HEK293 (cell line): Measurements from ENCODE around the gene CEBPG.

Experiments
- CTCF ChIA-PET: fragments of 350-600 bp; formaldehyde crosslinking; extraction: SDS; loops from one replicate; lab custom pipeline; 2021; ENCODE audit warnings: antibody characterized with exemption; lab: Yijun Ruan, JAX
- POLR2A ChIA-PET: fragments of 300-600 bp; formaldehyde crosslinking; extraction: SDS; loops from one replicate; lab custom pipeline; 2020; ENCODE audit warnings: antibody characterized with exemption, inconsistent platforms; lab: Yijun Ruan, JAX
- H3K27ac ChIP-seq: fragments of 200-500 bp; sonication (Bioruptor generic); 2 replicates; pipeline ENCODE4 v1.5.1; 2014; ENCODE audit warnings: low read depth, low read length, control low read depth, inconsistent platforms; ENCODE audit errors: extremely low read depth
- H3K36me3 ChIP-seq, 2 experiments: fragments of 200-500 bp in 1 of 2; sonication (Bioruptor generic) in 1 of 2; 1 replicate in 1 of 2; 2 replicates in 1 of 2; pipeline ENCODE4 v1.5.1; 2014 to 2017; ENCODE audit warnings: inconsistent platforms in 2 of 2, low read length in 2 of 2; ENCODE audit not compliant: control insufficient read depth in 2 of 2, insufficient read depth in 1 of 2
- H3K4me1 ChIP-seq: fragments of 200-500 bp; sonication (Bioruptor generic); 2 replicates; pipeline ENCODE4 v1.5.1; 2014; ENCODE audit warnings: mild to moderate bottlenecking, low read length, inconsistent platforms; ENCODE audit not compliant: control insufficient read depth, insufficient read depth
- H3K4me3 ChIP-seq: 2 replicates; pipeline ENCODE4 v1.5.1; 2011; ENCODE audit warnings: low read depth, mild to moderate bottlenecking, control low read depth, low read length, moderate library complexity
- H3K9me3 ChIP-seq: fragments of 200-500 bp; sonication (Bioruptor generic); 2 replicates; pipeline ENCODE4 v1.5.1; 2014; ENCODE audit warnings: low read depth, low read length, inconsistent platforms; ENCODE audit not compliant: control insufficient read depth, insufficient read depth
- BCL11B ChIP-seq: fragments of 450-650 bp; formaldehyde crosslinking; IDR thresholded peaks from 2 replicates; pipeline ENCODE4 v1.5.1; 2016; ENCODE audit warnings: low read depth, missing biosample characterization, missing genetic modification characterization
- EGR2 ChIP-seq: fragments of 450-650 bp; formaldehyde crosslinking; IDR thresholded peaks from 2 replicates; pipeline ENCODE4 v1.5.1; 2016; ENCODE audit warnings: low read depth, missing biosample characterization, missing genetic modification characterization
- KLF1 ChIP-seq: fragments of 450-650 bp; formaldehyde crosslinking; IDR thresholded peaks from 2 replicates; pipeline ENCODE4 v1.5.1; 2016; ENCODE audit warnings: missing biosample characterization, missing genetic modification characterization
- KLF9 ChIP-seq: fragments of 450-650 bp; formaldehyde crosslinking; IDR thresholded peaks from 2 replicates; pipeline ENCODE4 v1.5.1; 2016; ENCODE audit warnings: missing biosample characterization, missing genetic modification characterization, low read depth
- ZFHX2 ChIP-seq: fragments of 450-650 bp; formaldehyde crosslinking; conservative IDR thresholded peaks from 2 replicates; pipeline ENCODE4 v1.5.1; 2016; ENCODE audit warnings: missing biosample characterization, missing genetic modification characterization
- ZFP69B ChIP-seq: fragments of 450-650 bp; formaldehyde crosslinking; IDR thresholded peaks from 2 replicates; pipeline ENCODE4 v1.5.1; 2016; ENCODE audit warnings: missing biosample characterization, missing genetic modification characterization
- ZIC2 ChIP-seq: fragments of 450-650 bp; formaldehyde crosslinking; IDR thresholded peaks from 2 replicates; pipeline ENCODE4 v1.5.1; 2016; ENCODE audit warnings: missing biosample characterization, missing genetic modification characterization
- ZNF174 ChIP-seq: fragments of 450-650 bp; formaldehyde crosslinking; IDR thresholded peaks from 2 replicates; pipeline ENCODE4 v1.5.0; 2017; ENCODE audit warnings: missing biosample characterization, mild to moderate bottlenecking, missing genetic modification characterization
- ZNF184 ChIP-seq: fragments of 450-650 bp; IDR thresholded peaks from 2 replicates; pipeline ENCODE4 v1.5.1; 2018; ENCODE audit warnings: missing biosample characterization, mild to moderate bottlenecking, missing genetic modification characterization
- ZNF19 ChIP-seq: fragments of 450-650 bp; formaldehyde crosslinking; IDR thresholded peaks from 2 replicates; pipeline ENCODE4; 2016; ENCODE audit warnings: missing biosample characterization, missing genetic modification characterization, low read depth
- ZNF202 ChIP-seq: fragments of 450-650 bp; formaldehyde crosslinking; IDR thresholded peaks from 2 replicates; pipeline ENCODE4 v1.5.1; 2016; ENCODE audit warnings: missing biosample characterization, missing genetic modification characterization, borderline replicate concordance
- ZNF248 ChIP-seq: fragments of 450-650 bp; formaldehyde crosslinking; IDR thresholded peaks from 2 replicates; pipeline ENCODE4 v1.5.1; 2017; ENCODE audit warnings: missing biosample characterization, missing genetic modification characterization
- ZNF292 ChIP-seq: fragments of 450-650 bp; formaldehyde crosslinking; IDR thresholded peaks from 2 replicates; pipeline ENCODE4 v1.5.1; 2016; ENCODE audit warnings: low read depth, missing biosample characterization, missing genetic modification characterization, borderline replicate concordance
- ZNF521 ChIP-seq: fragments of 450-650 bp; formaldehyde crosslinking; IDR thresholded peaks from 2 replicates; pipeline ENCODE4 v1.5.1; 2017; ENCODE audit warnings: missing biosample characterization, mild to moderate bottlenecking, missing genetic modification characterization
- ZNF530 ChIP-seq: fragments of 450-650 bp; formaldehyde crosslinking; IDR thresholded peaks from 2 replicates; pipeline ENCODE4 v1.5.1; 2016; ENCODE audit warnings: low read depth, missing biosample characterization, missing genetic modification characterization
- ZNF555 ChIP-seq: fragments of 450-650 bp; formaldehyde crosslinking; conservative IDR thresholded peaks from 2 replicates; pipeline ENCODE4 v1.5.1; 2017; ENCODE audit warnings: missing biosample characterization, mild to moderate bottlenecking, missing genetic modification characterization, inconsistent platforms
- ZNF747 ChIP-seq: fragments of 450-650 bp; formaldehyde crosslinking; IDR thresholded peaks from 2 replicates; pipeline ENCODE4 v1.5.1; 2016; ENCODE audit warnings: missing biosample characterization, missing genetic modification characterization
- TF ChIP-seq, protein P1 (sequence below): fragments of 450-650 bp; formaldehyde crosslinking; IDR thresholded peaks from 2 replicates; pipeline ENCODE4 v1.5.1; 2016; ENCODE audit warnings: missing biosample characterization, missing genetic modification characterization
- TF ChIP-seq, protein P2 (sequence below): fragments of 450-650 bp; formaldehyde crosslinking; conservative IDR thresholded peaks from 2 replicates; pipeline ENCODE4 v1.5.1; 2016; ENCODE audit warnings: low read depth, missing biosample characterization, missing genetic modification characterization
- TF ChIP-seq, protein P3 (sequence below): fragments of 450-650 bp; formaldehyde crosslinking; IDR thresholded peaks from 2 replicates; pipeline ENCODE4 v1.5.1; 2016; ENCODE audit warnings: missing biosample characterization, missing genetic modification characterization

The CEBPG gene

DNA sequence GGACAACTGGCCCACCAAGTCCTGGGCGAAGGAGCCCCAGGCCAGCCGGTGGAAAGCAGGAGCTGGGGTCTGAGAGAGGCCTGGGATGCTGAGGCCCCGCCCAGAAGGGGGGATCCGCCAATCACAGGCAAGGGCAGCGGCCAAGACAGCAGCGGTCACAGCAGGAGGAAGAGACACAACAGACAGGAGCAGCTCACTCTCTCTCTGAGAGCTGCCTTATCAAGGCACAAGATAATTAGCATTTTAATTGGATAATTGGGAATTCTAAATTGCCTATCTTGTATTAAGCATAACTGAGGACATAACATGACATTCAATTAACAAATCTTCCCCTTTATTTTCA lies 46.2 kb downstream of the CEBPG start:
- H3K27ac ChIP-seq: no peak overlapping the region
- ChIA-PET CTCF (interaction anchor here (0.7 to 16.3 kb wide), 12 partner anchors 11 to 677 kb away, joined by 3 to 272 read pairs (median 6); no protein-coding TSS in a partner anchor), POLR2A (no interaction called here)
- no peak overlapping the region for H3K4me3 ChIP-seq
- no peaks in the 10 kb centered on the region; a peak in 1 of 3 replicates for H3K36me3 ChIP-seq
- H3K9me3 ChIP-seq: no peaks in the 10 kb centered on the region
- peak; percentile 17; the same call in 1 of the 2 replicates for TF ChIP-seq ZIC2 (tag by site-specific recombination)
- TF ChIP-seq ZNF202 (tag by site-specific recombination): no peak
- H3K4me1 ChIP-seq: peaks cover 7% of the 10 kb centered on the region

DNA sequence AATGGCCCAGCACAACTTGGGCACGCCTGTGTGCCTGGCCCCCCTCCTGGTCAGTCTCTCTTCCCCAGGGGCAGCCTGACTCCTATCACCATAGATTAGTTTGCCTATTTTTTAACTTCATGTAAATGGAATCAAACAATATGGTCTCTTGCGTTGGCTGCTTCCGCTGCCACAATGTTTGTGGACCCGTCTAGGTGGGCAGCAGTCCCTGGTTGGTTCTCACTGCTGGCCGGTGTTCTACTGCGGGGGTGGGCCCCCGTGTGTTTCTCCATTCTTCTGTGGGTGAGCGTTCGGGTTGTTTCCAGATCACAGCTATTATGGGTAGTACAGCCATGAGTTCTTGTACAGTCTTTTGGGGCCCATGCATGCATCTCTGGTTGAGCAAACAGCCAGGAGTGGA lies 47.3 kb downstream of the CEBPG start:
- POLR2A ChIA-PET: no interaction called here
- no peaks in the 10 kb centered on the region for H3K9me3 ChIP-seq
- CTCF ChIA-PET: interaction anchor here (0.6 to 16.3 kb wide), 9 partner anchors 9 to 357 kb away, joined by 3 to 272 read pairs (median 6); no protein-coding TSS in a partner anchor
- no peak overlapping the region for H3K27ac ChIP-seq
- H3K4me3 ChIP-seq: no peak overlapping the region
- TF ChIP-seq ZNF747 (tag by site-specific recombination) (no peak), ZNF530 (tag by site-specific recombination) (no peak), ZNF174 (no peak), KLF1 (tag by site-specific recombination) (no peak), ZNF521 (tag by site-specific recombination) (no peak), ZFP69B (no peak), ZNF184 (tag by site-specific recombination) (no peak), ZNF292 (no peak), EGR2 (no peak), ZFHX2 (tag by site-specific recombination) (no peak), ZNF248 (tag by site-specific recombination) (no peak), ZNF555 (no peak), KLF9 (tag by site-specific recombination) (no peak), BCL11B (tag by site-specific recombination) (no peak), ZNF19 (no peak)
- TF ChIP-seq, protein P1, sequence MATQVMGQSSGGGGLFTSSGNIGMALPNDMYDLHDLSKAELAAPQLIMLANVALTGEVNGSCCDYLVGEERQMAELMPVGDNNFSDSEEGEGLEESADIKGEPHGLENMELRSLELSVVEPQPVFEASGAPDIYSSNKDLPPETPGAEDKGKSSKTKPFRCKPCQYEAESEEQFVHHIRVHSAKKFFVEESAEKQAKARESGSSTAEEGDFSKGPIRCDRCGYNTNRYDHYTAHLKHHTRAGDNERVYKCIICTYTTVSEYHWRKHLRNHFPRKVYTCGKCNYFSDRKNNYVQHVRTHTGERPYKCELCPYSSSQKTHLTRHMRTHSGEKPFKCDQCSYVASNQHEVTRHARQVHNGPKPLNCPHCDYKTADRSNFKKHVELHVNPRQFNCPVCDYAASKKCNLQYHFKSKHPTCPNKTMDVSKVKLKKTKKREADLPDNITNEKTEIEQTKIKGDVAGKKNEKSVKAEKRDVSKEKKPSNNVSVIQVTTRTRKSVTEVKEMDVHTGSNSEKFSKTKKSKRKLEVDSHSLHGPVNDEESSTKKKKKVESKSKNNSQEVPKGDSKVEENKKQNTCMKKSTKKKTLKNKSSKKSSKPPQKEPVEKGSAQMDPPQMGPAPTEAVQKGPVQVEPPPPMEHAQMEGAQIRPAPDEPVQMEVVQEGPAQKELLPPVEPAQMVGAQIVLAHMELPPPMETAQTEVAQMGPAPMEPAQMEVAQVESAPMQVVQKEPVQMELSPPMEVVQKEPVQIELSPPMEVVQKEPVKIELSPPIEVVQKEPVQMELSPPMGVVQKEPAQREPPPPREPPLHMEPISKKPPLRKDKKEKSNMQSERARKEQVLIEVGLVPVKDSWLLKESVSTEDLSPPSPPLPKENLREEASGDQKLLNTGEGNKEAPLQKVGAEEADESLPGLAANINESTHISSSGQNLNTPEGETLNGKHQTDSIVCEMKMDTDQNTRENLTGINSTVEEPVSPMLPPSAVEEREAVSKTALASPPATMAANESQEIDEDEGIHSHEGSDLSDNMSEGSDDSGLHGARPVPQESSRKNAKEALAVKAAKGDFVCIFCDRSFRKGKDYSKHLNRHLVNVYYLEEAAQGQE: no peak
- TF ChIP-seq, protein P2, sequence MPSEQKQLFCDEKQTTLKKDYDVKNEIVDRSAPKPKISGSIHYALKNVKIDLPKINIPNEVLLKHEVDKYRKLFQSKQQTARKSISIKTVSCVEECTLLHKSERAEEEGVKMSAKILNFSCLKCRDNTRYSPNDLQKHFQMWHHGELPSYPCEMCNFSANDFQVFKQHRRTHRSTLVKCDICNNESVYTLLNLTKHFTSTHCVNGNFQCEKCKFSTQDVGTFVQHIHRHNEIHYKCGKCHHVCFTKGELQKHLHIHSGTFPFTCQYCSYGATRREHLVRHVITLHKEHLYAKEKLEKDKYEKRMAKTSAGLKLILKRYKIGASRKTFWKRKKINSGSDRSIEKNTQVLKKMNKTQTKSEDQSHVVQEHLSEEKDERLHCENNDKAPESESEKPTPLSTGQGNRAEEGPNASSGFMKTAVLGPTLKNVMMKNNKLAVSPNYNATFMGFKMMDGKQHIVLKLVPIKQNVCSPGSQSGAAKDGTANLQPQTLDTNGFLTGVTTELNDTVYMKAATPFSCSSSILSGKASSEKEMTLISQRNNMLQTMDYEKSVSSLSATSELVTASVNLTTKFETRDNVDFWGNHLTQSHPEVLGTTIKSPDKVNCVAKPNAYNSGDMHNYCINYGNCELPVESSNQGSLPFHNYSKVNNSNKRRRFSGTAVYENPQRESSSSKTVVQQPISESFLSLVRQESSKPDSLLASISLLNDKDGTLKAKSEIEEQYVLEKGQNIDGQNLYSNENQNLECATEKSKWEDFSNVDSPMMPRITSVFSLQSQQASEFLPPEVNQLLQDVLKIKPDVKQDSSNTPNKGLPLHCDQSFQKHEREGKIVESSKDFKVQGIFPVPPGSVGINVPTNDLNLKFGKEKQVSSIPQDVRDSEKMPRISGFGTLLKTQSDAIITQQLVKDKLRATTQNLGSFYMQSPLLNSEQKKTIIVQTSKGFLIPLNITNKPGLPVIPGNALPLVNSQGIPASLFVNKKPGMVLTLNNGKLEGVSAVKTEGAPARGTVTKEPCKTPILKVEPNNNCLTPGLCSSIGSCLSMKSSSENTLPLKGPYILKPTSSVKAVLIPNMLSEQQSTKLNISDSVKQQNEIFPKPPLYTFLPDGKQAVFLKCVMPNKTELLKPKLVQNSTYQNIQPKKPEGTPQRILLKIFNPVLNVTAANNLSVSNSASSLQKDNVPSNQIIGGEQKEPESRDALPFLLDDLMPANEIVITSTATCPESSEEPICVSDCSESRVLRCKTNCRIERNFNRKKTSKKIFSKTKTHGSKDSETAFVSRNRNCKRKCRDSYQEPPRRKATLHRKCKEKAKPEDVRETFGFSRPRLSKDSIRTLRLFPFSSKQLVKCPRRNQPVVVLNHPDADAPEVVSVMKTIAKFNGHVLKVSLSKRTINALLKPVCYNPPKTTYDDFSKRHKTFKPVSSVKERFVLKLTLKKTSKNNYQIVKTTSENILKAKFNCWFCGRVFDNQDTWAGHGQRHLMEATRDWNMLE (tag by site-specific recombination): no peak
- TF ChIP-seq, protein P3, sequence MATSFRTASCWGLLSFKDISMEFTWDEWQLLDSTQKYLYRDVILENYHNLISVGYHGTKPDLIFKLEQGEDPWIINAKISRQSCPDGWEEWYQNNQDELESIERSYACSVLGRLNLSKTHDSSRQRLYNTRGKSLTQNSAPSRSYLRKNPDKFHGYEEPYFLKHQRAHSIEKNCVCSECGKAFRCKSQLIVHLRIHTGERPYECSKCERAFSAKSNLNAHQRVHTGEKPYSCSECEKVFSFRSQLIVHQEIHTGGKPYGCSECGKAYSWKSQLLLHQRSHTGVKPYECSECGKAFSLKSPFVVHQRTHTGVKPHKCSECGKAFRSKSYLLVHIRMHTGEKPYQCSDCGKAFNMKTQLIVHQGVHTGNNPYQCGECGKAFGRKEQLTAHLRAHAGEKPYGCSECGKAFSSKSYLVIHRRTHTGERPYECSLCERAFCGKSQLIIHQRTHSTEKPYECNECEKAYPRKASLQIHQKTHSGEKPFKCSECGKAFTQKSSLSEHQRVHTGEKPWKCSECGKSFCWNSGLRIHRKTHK (tag by site-specific recombination): no peak
- no peaks in the 10 kb centered on the region; a peak in 1 of 3 replicates for H3K36me3 ChIP-seq
- H3K4me1 ChIP-seq: peaks cover 7% of the 10 kb centered on the region
